ENCODE results near the gene BACH1. TPM values are rescaled to one million over a fixed set of nuclear protein-coding genes. Genes with fewer than 3 reads are reported as not detected.

BACH1 gene
- total and polyA plus RNA-seq, 2 of the 8 experiments (the other 6 are each of a cell fraction or from before 2014, with no cell fraction given) = 6.9 to 50.7 TPM

- Histone ChIP-seq H3K23ac (ENCODE audit: insufficient read length) (no peak overlapping the region), H3K9ac (replicated peaks in 1 of 4; ENCODE audit: extremely low read depth in 1 of 4, low read depth in 3 of 4, low read length in 3 of 4) (no peak overlapping the region), H3K18ac (ENCODE audit: extremely low read depth, low read length) (no peak overlapping the region), H2BK5ac (ENCODE audit: low read depth, low read length) (no peak overlapping the region), H3K27me3 (replicated peaks in 1 of 4; ENCODE audit: control insufficient read depth in 3 of 4, extremely low read depth in 1 of 4, insufficient read depth in 3 of 4, low read length in 3 of 4) (no peaks in the 10 kb centered on the region), H3K4me1 (replicated peaks in 1 of 4; ENCODE audit: control insufficient read depth in 3 of 4, insufficient read depth in 4 of 4, low read length in 3 of 4) (no peaks in the 10 kb centered on the region), H3K4me2 (ENCODE audit: insufficient read depth in 1 of 2, low read depth in 2 of 2, low read length in 2 of 2) (no peak overlapping the region), H3K4me3 (ENCODE audit: extremely low read depth in 1 of 4, insufficient read depth in 2 of 4, low read depth in 3 of 4, low read length in 4 of 4) (no peak overlapping the region), H4K5ac (ENCODE audit: insufficient read length, low read depth, low read length) (no peak overlapping the region), H2BK20ac (ENCODE audit: low read length) (no peak overlapping the region), H3K14ac (ENCODE audit: insufficient read length) (no peak overlapping the region), H4K91ac (replicated peaks; ENCODE audit: insufficient read length, low read length) (no peak overlapping the region), H3K36me3 (ENCODE audit: control insufficient read depth in 2 of 4, insufficient read depth in 4 of 4, low read length in 3 of 4) (no peaks in the 10 kb centered on the region), H2BK15ac (ENCODE audit: low read length) (no peak overlapping the region), H2BK12ac (ENCODE audit: low read depth, low read length) (no peak overlapping the region), H2AK5ac (ENCODE audit: low read depth, low read length) (no peak overlapping the region), H2BK120ac (replicated peaks; ENCODE audit: low read depth, low read length) (no peak overlapping the region), H4K8ac (ENCODE audit: extremely low read depth, insufficient read depth, low read length) (no peak overlapping the region), H3K79me1 (ENCODE audit: low read depth, low read length) (no peaks in the 10 kb centered on the region), H3K27ac (ENCODE audit: low read depth, low read length) (no peak overlapping the region), H4K20me1 (replicated peaks in 1 of 2; ENCODE audit: control insufficient read depth in 1 of 2, insufficient read depth in 2 of 2, low read length in 2 of 2) (no peaks in the 10 kb centered on the region), H3K9me3 (ENCODE audit: insufficient read depth in 2 of 2, low read depth in 1 of 2, low read length in 1 of 2) (no peaks in the 10 kb centered on the region), H3K79me2 (ENCODE audit: control insufficient read depth in 1 of 2, insufficient read depth in 2 of 2, low read length in 2 of 2) (no peaks in the 10 kb centered on the region), H3K56ac (replicated peaks; ENCODE audit: insufficient read length, low read depth, low read length) (no peak overlapping the region), H2AFZ (ENCODE audit: low read length) (no peak overlapping the region), H3K23me2 (ENCODE audit: low read depth, low read length) (no peaks in the 10 kb centered on the region), H3K4ac (replicated peaks; ENCODE audit: insufficient read length, low read depth, low read length) (no peak overlapping the region)
- FAIRE-seq = no peak
- ChIA-PET POLR2A (ENCODE audit: partially characterized antibody) (no interaction called here), CTCF (ENCODE audit: partially characterized antibody) (interaction anchor here (0.9 to 1.7 kb wide), 2 partner anchors 9 to 12 kb away, joined by 3 read pairs; no protein-coding TSS in a partner anchor)
- 95% methylated on average over 6 of the region's 6 CpGs; no CpG with 5 or more reads in 1 of the 2 experiments for WGBS, 2 experiments (ENCODE audit: extremely low coverage in 1 of 2, insufficient coverage in 1 of 2, insufficient read length in 1 of 2, insufficient replicate concordance in 2 of 2, low coverage in 1 of 2, low lambda C conversion rate in 2 of 2, missing lambda C conversion rate in 1 of 2)
- TF ChIP-seq TBP (IDR thresholded peaks at IDR 0.05; ENCODE audit: low read depth, low read length) (no peak), TAF7 (optimal IDR thresholded peaks at IDR 0.05; ENCODE audit: borderline replicate concordance, low read depth, low read length) (no peak), ATF2 (IDR thresholded peaks at IDR 0.05; ENCODE audit: low read length) (no peak), SP2 (IDR thresholded peaks at IDR 0.05; ENCODE audit: low read length) (no peak), SP4 (IDR thresholded peaks at IDR 0.05; ENCODE audit: low read length) (no peak), JUN (IDR thresholded peaks at IDR 0.05; ENCODE audit: low read depth, low read length) (no peak), POLR2AphosphoS5 (IDR thresholded peaks at IDR 0.05; ENCODE audit: low read depth, low read length) (no peak)
- no peak for DNase-seq (ENCODE audit: low read depth in 1 of 2, low spot score in 2 of 2)
Measured at GRCh38 chr21:29265690-29266479, 32.8 kb upstream of the BACH1 start.

Data from H1 (cell line).